RWPE2 (cell line): Measurements from ENCODE around the gene PATJ.
"Not testable (repeated sequence)": the region's sequence is repeated elsewhere in the genome, so short reads cannot be mapped to it uniquely, and the experiment has no call there.

ENCODE experiments used
- ATAC-seq: fragments of 200-7000 bp; cut with Tn5 transposase; 3 replicates; pipeline ENCODE4 v1.9.1; 2021; ENCODE audit warnings: low read depth
- DNase-seq: peaks from one replicate; pipeline ENCODE4 v3.0.0-alpha.2; 2020; ENCODE audit warnings: low spot score
- H3K27ac ChIP-seq: fragments of 450-650 bp; 2 replicates; pipeline ENCODE4 v1.5.1; 2017; ENCODE audit warnings: mild to moderate bottlenecking; ENCODE audit not compliant: poor library complexity, severe bottlenecking
- H3K27me3 ChIP-seq: fragments of 250-450 bp; sonication (Bioruptor Pico); 2 replicates; pipeline ENCODE4 v1.5.1; 2021; ENCODE audit warnings: mild to moderate bottlenecking, moderate library complexity; ENCODE audit not compliant: insufficient read depth, poor library complexity, severe bottlenecking
- H3K36me3 ChIP-seq: fragments of 250-450 bp; sonication (Bioruptor Pico); 2 replicates; pipeline ENCODE4 v1.5.1; 2020; ENCODE audit warnings: low read depth, mild to moderate bottlenecking, moderate library complexity
- H3K4me1 ChIP-seq: fragments of 250-450 bp; sonication (Bioruptor Pico); 2 replicates; pipeline ENCODE4 v1.5.1; 2021; ENCODE audit warnings: mild to moderate bottlenecking, moderate library complexity; ENCODE audit not compliant: insufficient read depth, poor library complexity, severe bottlenecking
- H3K4me3 ChIP-seq: fragments of 250-450 bp; sonication (Bioruptor Pico); 2 replicates; pipeline ENCODE4 v1.5.1; 2021; ENCODE audit warnings: mild to moderate bottlenecking, moderate library complexity; ENCODE audit not compliant: severe bottlenecking
- H3K9me3 ChIP-seq: fragments of 250-450 bp; sonication (Bioruptor Pico); 2 replicates; pipeline ENCODE4 v1.5.1; 2021; ENCODE audit warnings: mild to moderate bottlenecking, moderate library complexity; ENCODE audit not compliant: severe bottlenecking
- TF ChIP-seq, protein P1 (sequence below): fragments of 450-650 bp; IDR thresholded peaks from one replicate; pipeline ENCODE4 v1.5.1; 2017; ENCODE audit warnings: mild to moderate bottlenecking, moderate library complexity; ENCODE audit not compliant: poor library complexity, severe bottlenecking

Gene PATJ

DNA sequence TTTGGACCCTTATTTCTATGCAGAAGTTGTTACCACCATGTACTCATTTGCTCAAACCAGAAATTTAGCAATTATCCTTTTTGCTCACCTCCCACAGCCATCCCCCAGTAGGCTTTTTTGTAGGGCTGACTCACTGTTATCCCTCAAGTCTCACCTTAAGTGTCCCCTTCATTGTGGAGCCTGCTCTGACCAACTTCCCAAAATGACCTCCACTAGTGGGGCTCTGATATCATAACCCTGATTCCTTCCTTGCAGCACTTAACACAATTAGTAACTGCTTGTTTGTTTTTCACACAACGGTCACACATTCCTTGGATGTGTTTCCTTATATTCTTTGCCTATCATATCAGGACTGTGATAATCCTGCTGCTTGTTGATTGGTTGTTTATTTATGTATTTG lies 76.7 kb downstream of the PATJ start:
- Histone ChIP-seq H3K4me3 (no peak overlapping the region), H3K9me3 (no peaks in the 10 kb centered on the region), H3K4me1 (no peaks in the 10 kb centered on the region), H3K27ac (no peak overlapping the region), H3K36me3 (peaks cover 52% of the 10 kb centered on the region), H3K27me3 (no peaks in the 10 kb centered on the region)
- TF ChIP-seq, protein P1, sequence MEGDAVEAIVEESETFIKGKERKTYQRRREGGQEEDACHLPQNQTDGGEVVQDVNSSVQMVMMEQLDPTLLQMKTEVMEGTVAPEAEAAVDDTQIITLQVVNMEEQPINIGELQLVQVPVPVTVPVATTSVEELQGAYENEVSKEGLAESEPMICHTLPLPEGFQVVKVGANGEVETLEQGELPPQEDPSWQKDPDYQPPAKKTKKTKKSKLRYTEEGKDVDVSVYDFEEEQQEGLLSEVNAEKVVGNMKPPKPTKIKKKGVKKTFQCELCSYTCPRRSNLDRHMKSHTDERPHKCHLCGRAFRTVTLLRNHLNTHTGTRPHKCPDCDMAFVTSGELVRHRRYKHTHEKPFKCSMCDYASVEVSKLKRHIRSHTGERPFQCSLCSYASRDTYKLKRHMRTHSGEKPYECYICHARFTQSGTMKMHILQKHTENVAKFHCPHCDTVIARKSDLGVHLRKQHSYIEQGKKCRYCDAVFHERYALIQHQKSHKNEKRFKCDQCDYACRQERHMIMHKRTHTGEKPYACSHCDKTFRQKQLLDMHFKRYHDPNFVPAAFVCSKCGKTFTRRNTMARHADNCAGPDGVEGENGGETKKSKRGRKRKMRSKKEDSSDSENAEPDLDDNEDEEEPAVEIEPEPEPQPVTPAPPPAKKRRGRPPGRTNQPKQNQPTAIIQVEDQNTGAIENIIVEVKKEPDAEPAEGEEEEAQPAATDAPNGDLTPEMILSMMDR, result no peak
- ATAC-seq (no peak; the same call in 2 of the 3 replicates), DNase-seq (no peak)

DNA sequence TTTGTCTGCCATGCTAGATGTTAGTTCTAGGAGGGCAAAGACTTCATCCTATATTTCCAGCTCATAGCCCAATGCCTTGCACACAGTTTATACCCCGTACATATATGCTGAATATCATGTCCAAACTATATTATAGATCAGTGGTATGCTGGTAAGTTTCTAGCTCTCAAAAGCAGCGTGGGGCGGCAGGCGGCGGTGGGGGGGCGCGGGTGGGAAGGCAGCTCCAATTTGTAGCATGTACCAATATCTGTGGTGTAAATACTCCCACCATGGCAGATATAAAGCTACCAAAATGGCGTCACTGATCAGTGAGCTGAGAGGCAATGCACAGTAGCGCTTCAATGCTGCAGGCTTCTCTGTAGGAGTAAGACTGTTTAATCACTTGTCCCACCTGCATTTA lies 77.1 kb downstream of the PATJ start:
- Histone ChIP-seq H3K27ac (no peak overlapping the region), H3K4me1 (no peaks in the 10 kb centered on the region), H3K27me3 (no peaks in the 10 kb centered on the region), H3K36me3 (peaks cover 56% of the 10 kb centered on the region), H3K4me3 (no peak overlapping the region), H3K9me3 (no peaks in the 10 kb centered on the region)
- TF ChIP-seq, protein P1, result no peak
- no peak for ATAC-seq
- DNase-seq, result no peak

DNA sequence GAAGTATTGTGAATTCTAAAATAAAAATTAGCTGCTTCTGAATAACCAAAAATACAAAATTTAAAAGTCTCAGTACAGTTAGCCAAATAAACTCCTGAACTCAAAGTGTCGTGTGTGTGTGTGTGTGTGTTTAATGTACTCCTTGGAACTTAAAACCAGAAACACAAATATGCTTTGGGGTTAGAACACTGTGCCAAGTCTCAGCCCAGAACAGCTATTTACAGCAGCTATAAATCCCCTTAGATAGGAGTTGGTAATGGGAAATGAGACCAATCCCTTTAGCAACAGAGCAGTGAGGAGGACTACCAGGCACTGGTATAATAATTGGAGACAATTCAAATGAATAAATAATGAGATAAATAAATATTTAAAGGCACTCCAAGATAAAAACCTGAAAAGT lies 83.1 kb downstream of the PATJ start:
- no peaks in the 10 kb centered on the region for H3K4me1 ChIP-seq
- H3K36me3 ChIP-seq, result peaks cover 84% of the 10 kb centered on the region
- no peak overlapping the region for H3K4me3 ChIP-seq
- no peak for ATAC-seq
- no peaks in the 10 kb centered on the region for H3K27me3 ChIP-seq
- DNase-seq, result no peak
- H3K9me3 ChIP-seq, result no peaks in the 10 kb centered on the region
- TF ChIP-seq, protein P1, result no peak
- H3K27ac ChIP-seq, result no peak overlapping the region

DNA sequence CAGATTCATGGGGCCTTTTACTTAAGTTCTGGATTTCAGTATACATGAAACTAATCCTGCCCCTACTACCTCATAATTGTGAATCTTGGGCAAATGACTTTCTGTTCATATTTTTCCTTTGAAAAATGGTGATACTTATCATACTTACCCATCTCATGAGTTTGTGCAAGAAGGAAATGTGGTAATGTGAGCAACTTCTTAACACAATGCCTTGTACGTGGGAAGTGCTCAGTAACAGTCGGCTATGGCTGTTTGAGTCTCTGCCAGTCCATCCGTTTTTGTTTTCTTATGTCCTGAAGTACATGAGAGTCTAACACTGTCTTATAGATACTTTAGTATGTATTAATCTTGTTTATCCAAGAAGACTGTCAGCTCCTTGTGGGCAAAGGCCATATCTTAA lies 86.5 kb downstream of the PATJ start:
- H3K9me3 ChIP-seq, result no peaks in the 10 kb centered on the region
- peaks cover 87% of the 10 kb centered on the region for H3K36me3 ChIP-seq
- TF ChIP-seq, protein P1, result no peak
- H3K27ac ChIP-seq, result no peak overlapping the region
- H3K4me1 ChIP-seq, result no peaks in the 10 kb centered on the region
- ATAC-seq, result no peak
- no peak for DNase-seq
- H3K27me3 ChIP-seq, result no peaks in the 10 kb centered on the region
- no peak overlapping the region for H3K4me3 ChIP-seq

DNA sequence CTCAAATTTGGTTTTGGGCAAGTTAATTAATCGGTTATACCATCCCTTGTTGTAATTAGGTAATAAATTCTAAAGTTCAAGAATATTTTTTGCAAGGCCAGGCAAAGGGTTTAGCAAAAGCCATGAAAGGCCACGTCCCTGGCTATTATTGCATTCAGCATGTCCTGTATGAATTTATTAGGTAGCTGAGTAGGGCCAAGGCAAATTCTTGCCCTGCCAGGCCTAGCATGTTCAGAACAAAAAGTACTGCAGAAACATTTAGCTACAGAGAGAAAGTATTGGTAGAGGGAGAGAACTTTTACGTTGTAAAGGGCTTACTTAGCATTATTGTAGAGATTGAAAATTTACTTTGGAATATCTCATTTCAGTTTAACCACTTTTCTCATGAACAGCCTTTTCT lies 94.4 kb downstream of the PATJ start:
- peaks cover 12% of the 10 kb centered on the region for H3K4me1 ChIP-seq

DNA sequence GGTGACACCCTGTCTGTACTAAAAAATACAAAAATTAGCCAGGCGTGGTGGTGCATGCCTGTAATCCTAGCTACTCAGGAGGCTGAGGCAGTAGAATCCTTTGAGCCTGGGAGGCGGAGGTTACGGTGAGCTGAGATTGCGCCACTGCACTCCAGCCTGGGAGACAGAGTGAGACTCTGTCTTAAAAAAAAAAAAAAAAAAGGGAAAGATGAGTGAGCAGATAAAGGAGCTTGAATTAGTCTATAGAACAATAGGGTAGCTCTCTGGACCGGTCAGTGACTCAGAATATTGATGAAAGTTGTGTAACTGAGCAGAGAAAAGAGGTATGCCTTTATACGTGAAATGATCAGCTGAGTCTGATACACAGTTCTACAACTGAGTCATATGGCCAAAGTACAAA lies 95.3 kb downstream of the PATJ start:
- Histone ChIP-seq H3K4me1 (peaks cover 12% of the 10 kb centered on the region), H3K36me3 (peaks cover 65% of the 10 kb centered on the region)
- not testable (repeated sequence) for H3K4me3 ChIP-seq, H3K27ac ChIP-seq, H3K9me3 ChIP-seq, H3K27me3 ChIP-seq, DNase-seq
- ATAC-seq, result peak; percentile 78

More for the DNA sequence above, 94.4 kb downstream of the PATJ start:
- no peak for DNase-seq
- H3K27ac ChIP-seq, result no peak overlapping the region
- H3K27me3 ChIP-seq, result no peaks in the 10 kb centered on the region
- no peak overlapping the region for H3K4me3 ChIP-seq
- no peaks in the 10 kb centered on the region for H3K9me3 ChIP-seq
- no peak for ATAC-seq
- H3K36me3 ChIP-seq, result peaks cover 70% of the 10 kb centered on the region
- TF ChIP-seq, protein P1, result no peak
